OCI-LY3 (cell line): Measurements from ENCODE around the gene NRXN3.

Source experiments
- CTCF ChIP-seq: fragments of 200-600, 300-600 bp; sonication (generic); IDR thresholded peaks from 2 replicates; pipeline ENCODE4 v1.5.1; 2014; ENCODE audit warnings: antibody characterized with exemption, low read length, low read depth
- EZH2phosphoT487 ChIP-seq: fragments of 200-600 bp; shearing (Covaris generic); IDR thresholded peaks from 2 replicates; pipeline ENCODE4 v1.6.1; 2018; ENCODE audit warnings: antibody characterized with exemption, mixed run types, low read depth

GRCh38 chr14:79601579-79601978 is 1431.4 kb downstream of the NRXN3 start:
- no peak for TF ChIP-seq CTCF
- TF ChIP-seq EZH2phosphoT487: no peak
